Kidney (tissue), 14 donors: Measurements from ENCODE around the gene SYNGR2. TPM values are rescaled to one million over a fixed set of nuclear protein-coding genes. Genes with fewer than 3 reads are reported as not detected.
"Not testable (repeated sequence)": the region's sequence is repeated elsewhere in the genome, so short reads cannot be mapped to it uniquely, and the experiment has no call there.

Experiments
- DNase-seq, 5 donors: peaks; one replicate each; pipeline ENCODE4 v3.0.0-alpha.2; 2013 to 2020
- FAIRE-seq: peaks from 2 replicates; lab custom pipeline; 2012; peaks lifted over from hg19 to GRCh38; lab: Jason Lieb, UNC
- H3K27ac ChIP-seq, 2 donors: one replicate each; pipeline ENCODE4 v1.7.0; 2013; ENCODE audit warnings: low read depth in 2 of 2, low read length in 2 of 2, inconsistent platforms in 1 of 2
- H3K27me3 ChIP-seq: one replicate; pipeline ENCODE4 v1.7.1; 2013; ENCODE audit warnings: low read length, inconsistent platforms; ENCODE audit not compliant: control insufficient read depth, insufficient read depth
- H3K36me3 ChIP-seq, 3 donors: one replicate each; pipeline versions ENCODE4 v1.7.0 to v1.7.1; 2013; ENCODE audit warnings: low read length in 3 of 3, control low read depth in 1 of 3, inconsistent platforms in 1 of 3; ENCODE audit not compliant: insufficient read depth in 3 of 3, control insufficient read depth in 2 of 3
- H3K4me1 ChIP-seq, 3 donors: one replicate each; pipeline versions ENCODE4 v1.7.0 to v1.7.1; 2013; ENCODE audit warnings: low read length in 3 of 3, inconsistent platforms in 1 of 3, low read depth in 1 of 3; ENCODE audit not compliant: control insufficient read depth in 2 of 3, insufficient read depth in 2 of 3
- H3K4me3 ChIP-seq, 3 donors: one replicate each; pipeline versions ENCODE4 v1.7.0 to v1.8.1; 2013; ENCODE audit warnings: low read length in 3 of 3, control low read depth in 1 of 3, inconsistent platforms in 1 of 3
- H3K9ac ChIP-seq, 3 donors: one replicate each; pipeline versions ENCODE4 v1.7.0 to v1.7.1; 2013; ENCODE audit warnings: low read length in 3 of 3, control low read depth in 1 of 3, inconsistent platforms in 1 of 3
- H3K9me3 ChIP-seq, 3 donors: one replicate each; pipeline versions ENCODE4 v1.7.0 to v1.7.1; 2013; ENCODE audit warnings: low read length in 3 of 3, control low read depth in 1 of 3, inconsistent platforms in 1 of 3; ENCODE audit not compliant: control insufficient read depth in 2 of 3, insufficient read depth in 1 of 3
- CTCF ChIP-seq: IDR thresholded peaks from 3 replicates; pipeline ENCODE4 v1.5.1; 2012; ENCODE audit warnings: mild to moderate bottlenecking, moderate library complexity, borderline replicate concordance; ENCODE audit not compliant: insufficient read depth; ENCODE audit errors: extremely low read depth
- intact Hi-C: fragments of 100-400 bp; cut with DNase I; formaldehyde crosslinking; loops from one replicate; pipeline ENCODE4 v1.11.1; 2022
- polyA plus RNA-seq: library from polyadenylated mRNA; stranded (reverse); fragments of 350-450 nt; fragmentation: Illumina TruSeq; extraction: RNeasy Lipid Tissue Mini Kit (QIAGEN cat#74804); gene quantifications from one replicate; pipeline ENCODE4 v1.2.3, GENCODE V29; 2014; ENCODE audit warnings: low read depth, low replicate concordance; ENCODE audit not compliant: insufficient read depth
- total RNA-seq: library from RNA; stranded (reverse); fragmentation: NEBNext Ultra II Directional; extraction: Animal tissue kit (Norgen Biotek cat#: 25700); gene quantifications from one replicate; pipeline ENCODE4 v1.2.1, GENCODE V29; 2021
- donor health status: control.
- donor health status: control.
- donor health status: control.
- donor health status: control.
- donor health status: control.
- donor health status: DM: yes; HTN: yes; CAD: no.
- donor health status: Normal renal cell carcinoma (clear cell type).

Gene SYNGR2
- total and polyA plus RNA-seq, 2 donors from 2014 or later = 149 to 165 TPM

- Histone ChIP-seq H3K4me1 (peaks cover 0 to 9% (median 5%) of the 10 kb centered on the region in 3 donors), H3K9ac (no peak overlapping the region), H3K4me3 (no peak overlapping the region), H3K36me3 (peaks cover 0 to 3% (median 0%) of the 10 kb centered on the region in 3 donors), H3K27me3 (no peaks in the 10 kb centered on the region), H3K27ac (no peak overlapping the region), H3K9me3 (no peaks in the 10 kb centered on the region)
- intact Hi-C loops = no loop called here
- DNase-seq (peak in 1 of 5 donors; percentile 66), FAIRE-seq (no peak)
- no peak for TF ChIP-seq CTCF
Measured at GRCh38 chr17:78166416-78166815, 2.0 kb upstream of the SYNGR2 start.

DNA sequence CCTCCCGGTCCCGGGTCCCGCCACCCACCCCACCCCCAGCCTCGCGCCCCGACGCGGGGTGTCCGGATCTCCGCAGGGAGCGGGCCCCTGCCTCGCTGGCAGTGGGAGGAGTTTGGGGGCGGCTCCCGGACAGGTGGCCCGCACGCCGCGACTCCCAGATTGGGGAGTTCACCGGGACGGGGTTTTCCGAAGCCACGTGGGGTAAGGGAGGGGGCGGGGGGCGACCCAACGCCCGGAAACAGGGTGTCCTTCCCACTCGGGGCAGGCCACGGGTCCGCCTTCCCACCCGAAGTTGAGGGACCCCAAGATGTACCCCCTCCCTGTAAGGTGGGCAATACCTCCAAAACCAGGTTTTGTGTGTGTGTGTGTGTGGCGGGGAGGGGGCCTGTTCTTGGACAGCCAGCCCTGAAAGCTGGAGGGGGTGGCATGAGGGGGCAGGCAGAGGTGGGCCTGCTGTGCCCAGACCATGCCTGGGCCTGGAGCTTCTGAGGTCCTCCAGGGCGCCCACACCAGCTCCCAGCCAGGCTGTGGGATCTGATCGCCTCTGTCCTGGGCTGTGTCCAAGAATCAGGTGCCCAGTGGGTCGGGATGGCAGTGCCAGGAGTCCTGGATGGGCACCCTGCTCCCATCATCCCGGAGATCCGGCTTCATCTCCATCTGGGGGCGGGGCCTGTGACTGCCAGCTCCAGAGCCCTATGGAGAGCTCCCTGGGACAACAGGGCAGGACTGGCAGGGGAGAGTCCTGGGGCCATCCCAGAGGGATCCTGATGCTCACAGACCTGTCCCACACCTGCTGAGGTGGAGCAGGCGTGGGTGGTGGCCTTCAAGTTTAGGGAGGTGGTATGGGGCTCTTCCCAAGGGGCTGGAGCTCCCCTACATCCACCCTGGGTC, 767 bp downstream of the SYNGR2 start:
- no peak for TF ChIP-seq CTCF
- Histone ChIP-seq H3K27me3 (no peaks in the 10 kb centered on the region), H3K36me3 (peaks cover 0 to 3% (median 0%) of the 10 kb centered on the region in 3 donors), H3K9ac (peak overlapping the region in 2 of 3 donors; percentile 2 to 67), H3K4me1 (peaks cover 0 to 20% (median 10%) of the 10 kb centered on the region in 3 donors), H3K4me3 (peak overlapping the region in 2 of 3 donors; percentile 1 to 73), H3K9me3 (no peaks in the 10 kb centered on the region), H3K27ac (peak overlapping the region; percentile 69 to 83)
- no peak for FAIRE-seq
- peak in 4 of 5 donors; percentile 43 to 90 (median 74) for DNase-seq
- intact Hi-C loops = no loop called here

DNA sequence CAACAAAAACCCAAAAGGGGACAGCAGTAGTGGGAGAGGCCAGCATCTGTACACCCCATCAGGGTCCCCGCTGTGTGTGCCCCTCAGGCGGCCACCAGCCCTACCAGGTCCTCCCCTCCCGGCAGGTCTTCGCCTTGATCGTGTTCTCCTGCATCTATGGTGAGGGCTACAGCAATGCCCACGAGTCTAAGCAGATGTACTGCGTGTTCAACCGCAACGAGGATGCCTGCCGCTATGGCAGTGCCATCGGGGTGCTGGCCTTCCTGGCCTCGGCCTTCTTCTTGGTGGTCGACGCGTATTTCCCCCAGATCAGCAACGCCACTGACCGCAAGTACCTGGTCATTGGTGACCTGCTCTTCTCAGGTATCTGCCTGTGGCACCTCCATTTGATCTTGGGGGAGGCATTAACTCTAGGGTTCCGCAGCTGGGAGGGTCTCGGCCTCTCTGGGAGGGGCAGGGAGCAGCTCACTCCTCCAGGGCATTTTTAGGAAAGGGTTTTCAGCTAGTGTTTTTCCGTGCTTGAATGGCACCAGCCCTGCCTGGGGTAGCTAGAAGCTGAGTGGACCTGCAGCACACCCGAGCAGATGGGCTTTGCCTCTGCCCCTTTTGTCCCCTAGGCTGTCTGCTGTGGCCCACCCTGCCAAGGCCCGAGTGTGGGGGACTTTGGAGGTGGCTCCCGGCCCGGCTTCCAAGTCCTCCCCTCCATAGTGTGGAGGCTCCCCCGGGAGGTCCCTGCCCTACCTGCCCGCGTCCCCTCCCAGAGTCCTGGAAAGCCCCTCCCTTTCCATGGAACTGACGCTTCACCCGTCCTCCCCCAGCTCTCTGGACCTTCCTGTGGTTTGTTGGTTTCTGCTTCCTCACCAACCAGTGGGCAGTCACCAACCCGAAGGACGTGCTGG, 2.6 kb downstream of the SYNGR2 start:
- intact Hi-C loops = loop anchor here (10.0 kb wide), 1 partner anchor 56 kb away; no protein-coding TSS in a partner anchor
- DNase-seq (no peak), FAIRE-seq (no peak)
- Histone ChIP-seq H3K4me3 (no peak overlapping the region), H3K27me3 (no peaks in the 10 kb centered on the region), H3K9ac (no peak overlapping the region), H3K27ac (no peak overlapping the region), H3K9me3 (no peaks in the 10 kb centered on the region), H3K4me1 (peaks cover 0 to 36% (median 27%) of the 10 kb centered on the region in 3 donors), H3K36me3 (peaks cover 0 to 3% (median 0%) of the 10 kb centered on the region in 3 donors)
- TF ChIP-seq CTCF = no peak

- H3K9ac ChIP-seq, H3K4me3 ChIP-seq, H3K36me3 ChIP-seq, DNase-seq, H3K9me3 ChIP-seq, FAIRE-seq, H3K27ac ChIP-seq, H3K27me3 ChIP-seq: not testable (repeated sequence)
- intact Hi-C loops = loop anchor here (10.0 kb wide), 1 partner anchor 57 kb away; no protein-coding TSS in a partner anchor
- H3K4me1 ChIP-seq = peaks cover 0 to 44% (median 34%) of the 10 kb centered on the region in 3 donors
Measured at GRCh38 chr17:78171591-78172248, 3.3 kb downstream of the SYNGR2 start.
